ENCODE data around the gene SPPL2C.

The SPPL2C gene

GRCh38 chr17:45841883-45842525 lies 2.7 kb upstream of the SPPL2C start (continued):
- no peak for TF ChIP-seq POU6F1 (CRISPR knock-in tag; IDR thresholded peaks at IDR 0.05; ENCODE audit: borderline replicate concordance, low read depth)
- TF ChIP-seq TOX (CRISPR knock-in tag; IDR thresholded peaks at IDR 0.05; ENCODE audit: borderline replicate concordance): no peak
- TF ChIP-seq TCF4 (CRISPR knock-in tag; IDR thresholded peaks at IDR 0.05; ENCODE audit: borderline replicate concordance): no peak
- no peak for TF ChIP-seq SNAI2 (CRISPR knock-in tag; IDR thresholded peaks at IDR 0.05)

GRCh38 chr17:45843722-45844121 lies 959 bp upstream of the SPPL2C start:
- no peak for TF ChIP-seq ISL1 (CRISPR knock-in tag; IDR thresholded peaks at IDR 0.05)
- TF ChIP-seq ZNF565 (CRISPR knock-in tag; conservative IDR thresholded peaks at IDR 0.05; ENCODE audit: low read depth): no peak
- TF ChIP-seq PPARA (CRISPR knock-in tag; IDR thresholded peaks at IDR 0.05; ENCODE audit: borderline replicate concordance): no peak
- TF ChIP-seq CSDC2 (CRISPR knock-in tag; IDR thresholded peaks at IDR 0.05): no peak
- no peak for ATAC-seq

- no peak for ATAC-seq
- TF ChIP-seq ZNF565 (CRISPR knock-in tag; conservative IDR thresholded peaks at IDR 0.05; ENCODE audit: low read depth) (no peak), ZFP3 (CRISPR knock-in tag; IDR thresholded peaks at IDR 0.05) (no peak), OSR1 (CRISPR knock-in tag; IDR thresholded peaks at IDR 0.05) (no peak), PPARA (CRISPR knock-in tag; IDR thresholded peaks at IDR 0.05; ENCODE audit: borderline replicate concordance) (no peak), ZC3H10 (CRISPR knock-in tag; IDR thresholded peaks at IDR 0.05) (no peak), GLIS3 (CRISPR knock-in tag; IDR thresholded peaks at IDR 0.05) (no peak), TOX (CRISPR knock-in tag; IDR thresholded peaks at IDR 0.05; ENCODE audit: borderline replicate concordance) (no peak), CSRNP3 (CRISPR knock-in tag; IDR thresholded peaks at IDR 0.05) (no peak), POU6F1 (CRISPR knock-in tag; IDR thresholded peaks at IDR 0.05; ENCODE audit: borderline replicate concordance, low read depth) (no peak), TSHZ2 (CRISPR knock-in tag; IDR thresholded peaks at IDR 0.05) (no peak), PATZ1 (CRISPR knock-in tag; IDR thresholded peaks at IDR 0.05; ENCODE audit: borderline replicate concordance) (no peak), SNAI2 (CRISPR knock-in tag; IDR thresholded peaks at IDR 0.05) (no peak), BACH2 (CRISPR knock-in tag; IDR thresholded peaks at IDR 0.05; ENCODE audit: borderline replicate concordance) (no peak), CSDC2 (CRISPR knock-in tag; IDR thresholded peaks at IDR 0.05) (no peak)
These were observed 900 bp downstream of the SPPL2C start for GRCh38 chr17:45845376-45846185.
